Measurements from ENCODE around the gene PFDN4. TPM values are rescaled to one million over a fixed set of nuclear protein-coding genes. Genes with fewer than 3 reads are reported as not detected.
"Not testable (repeated sequence)": the region's sequence is repeated elsewhere in the genome, so short reads cannot be mapped to it uniquely, and the experiment has no call there.

The PFDN4 gene
- polyA plus RNA-seq, 4 donors: 52.8 to 59.4 (median 56.0) TPM

- no peak for DNase-seq (ENCODE audit: low read depth in 4 of 4, low spot score in 3 of 4)
Observed at GRCh38 chr20:54221996-54222890, 14.4 kb downstream of the PFDN4 start.

GRCh38 chr20:54223285-54223684 is 15.4 kb downstream of the PFDN4 start:
- DNase-seq (ENCODE audit: low read depth in 4 of 4, low spot score in 3 of 4): no peak

- DNase-seq (ENCODE audit: low read depth in 4 of 4, low spot score in 3 of 4): no peak
Observed at GRCh38 chr20:54223751-54224150, 15.9 kb downstream of the PFDN4 start.

GRCh38 chr20:54224642-54225041 is 16.8 kb downstream of the PFDN4 start:
- not testable (repeated sequence) for DNase-seq (ENCODE audit: low read depth in 4 of 4, low spot score in 3 of 4)

- DNase-seq (ENCODE audit: low read depth in 4 of 4, low spot score in 3 of 4): no peak
Observed at GRCh38 chr20:54227241-54227640, 19.4 kb downstream of the PFDN4 start.

GRCh38 chr20:54227751-54228150 is 19.9 kb downstream of the PFDN4 start:
- no peak for DNase-seq (ENCODE audit: low read depth in 4 of 4, low spot score in 3 of 4)

GRCh38 chr20:54228841-54229240 is 21.0 kb downstream of the PFDN4 start:
- DNase-seq (ENCODE audit: low read depth in 4 of 4, low spot score in 3 of 4): no peak

- no peak for DNase-seq (ENCODE audit: low read depth in 4 of 4, low spot score in 3 of 4)
Observed at GRCh38 chr20:54229566-54230160, 21.8 kb downstream of the PFDN4 start.

GRCh38 chr20:54231036-54231435 is 23.1 kb downstream of the PFDN4 start:
- DNase-seq (ENCODE audit: low read depth in 4 of 4, low spot score in 3 of 4): no peak

GRCh38 chr20:54234991-54235390 is 27.1 kb downstream of the PFDN4 start:
- DNase-seq (ENCODE audit: low read depth in 4 of 4, low spot score in 3 of 4): no peak

- DNase-seq (ENCODE audit: low read depth in 4 of 4, low spot score in 3 of 4): no peak
Observed at GRCh38 chr20:54237116-54237943, 29.4 kb downstream of the PFDN4 start.

GRCh38 chr20:54244113-54244512 is 36.2 kb downstream of the PFDN4 start:
- DNase-seq (ENCODE audit: low read depth in 4 of 4, low spot score in 3 of 4): no peak

GRCh38 chr20:54248705-54249104 is 40.8 kb downstream of the PFDN4 start:
- DNase-seq (ENCODE audit: low read depth in 4 of 4, low spot score in 3 of 4): not testable (repeated sequence)

GRCh38 chr20:54250691-54251090 is 42.8 kb downstream of the PFDN4 start:
- DNase-seq (ENCODE audit: low read depth in 4 of 4, low spot score in 3 of 4): no peak

- DNase-seq (ENCODE audit: low read depth in 4 of 4, low spot score in 3 of 4): no peak
Observed at GRCh38 chr20:54251096-54251495, 43.2 kb downstream of the PFDN4 start.

- DNase-seq (ENCODE audit: low read depth in 4 of 4, low spot score in 3 of 4): no peak
Observed at GRCh38 chr20:54254596-54254995, 46.7 kb downstream of the PFDN4 start.

GRCh38 chr20:54255157-54255556 is 47.3 kb downstream of the PFDN4 start:
- DNase-seq (ENCODE audit: low read depth in 4 of 4, low spot score in 3 of 4): no peak

- DNase-seq (ENCODE audit: low read depth in 4 of 4, low spot score in 3 of 4): no peak
Observed at GRCh38 chr20:54256202-54256601, 48.3 kb downstream of the PFDN4 start.

GRCh38 chr20:54257071-54257816 is 49.4 kb downstream of the PFDN4 start:
- no peak for DNase-seq (ENCODE audit: low read depth in 4 of 4, low spot score in 3 of 4)

- DNase-seq (ENCODE audit: low read depth in 4 of 4, low spot score in 3 of 4): no peak
Observed at GRCh38 chr20:54260116-54260515, 52.2 kb downstream of the PFDN4 start.
